Kidney (tissue), 14 donors: ENCODE measurements around the gene PHOX2B. TPM values are rescaled to one million over a fixed set of nuclear protein-coding genes. Genes with fewer than 3 reads are reported as not detected.

Source experiments
- DNase-seq, 5 donors: peaks; one replicate each; pipeline ENCODE4 v3.0.0-alpha.2; 2013 to 2020
- FAIRE-seq: peaks from 2 replicates; lab custom pipeline; 2012; peaks lifted over from hg19 to GRCh38; lab: Jason Lieb, UNC
- H3K27ac ChIP-seq, 2 donors: one replicate each; pipeline ENCODE4 v1.7.0; 2013; ENCODE audit warnings: low read depth in 2 of 2, low read length in 2 of 2, inconsistent platforms in 1 of 2
- H3K27me3 ChIP-seq: one replicate; pipeline ENCODE4 v1.7.1; 2013; ENCODE audit warnings: low read length, inconsistent platforms; ENCODE audit not compliant: control insufficient read depth, insufficient read depth
- H3K36me3 ChIP-seq, 3 donors: one replicate each; pipeline versions ENCODE4 v1.7.0 to v1.7.1; 2013; ENCODE audit warnings: low read length in 3 of 3, control low read depth in 1 of 3, inconsistent platforms in 1 of 3; ENCODE audit not compliant: insufficient read depth in 3 of 3, control insufficient read depth in 2 of 3
- H3K4me1 ChIP-seq, 3 donors: one replicate each; pipeline versions ENCODE4 v1.7.0 to v1.7.1; 2013; ENCODE audit warnings: low read length in 3 of 3, inconsistent platforms in 1 of 3, low read depth in 1 of 3; ENCODE audit not compliant: control insufficient read depth in 2 of 3, insufficient read depth in 2 of 3
- H3K4me3 ChIP-seq, 3 donors: one replicate each; pipeline versions ENCODE4 v1.7.0 to v1.8.1; 2013; ENCODE audit warnings: low read length in 3 of 3, control low read depth in 1 of 3, inconsistent platforms in 1 of 3
- H3K9ac ChIP-seq, 3 donors: one replicate each; pipeline versions ENCODE4 v1.7.0 to v1.7.1; 2013; ENCODE audit warnings: low read length in 3 of 3, control low read depth in 1 of 3, inconsistent platforms in 1 of 3
- H3K9me3 ChIP-seq, 3 donors: one replicate each; pipeline versions ENCODE4 v1.7.0 to v1.7.1; 2013; ENCODE audit warnings: low read length in 3 of 3, control low read depth in 1 of 3, inconsistent platforms in 1 of 3; ENCODE audit not compliant: control insufficient read depth in 2 of 3, insufficient read depth in 1 of 3
- CTCF ChIP-seq: IDR thresholded peaks from 3 replicates; pipeline ENCODE4 v1.5.1; 2012; ENCODE audit warnings: mild to moderate bottlenecking, moderate library complexity, borderline replicate concordance; ENCODE audit not compliant: insufficient read depth; ENCODE audit errors: extremely low read depth
- intact Hi-C: fragments of 100-400 bp; cut with DNase I; formaldehyde crosslinking; loops from one replicate; pipeline ENCODE4 v1.11.1; 2022
- polyA plus RNA-seq: library from polyadenylated mRNA; stranded (reverse); fragments of 350-450 nt; fragmentation: Illumina TruSeq; extraction: RNeasy Lipid Tissue Mini Kit (QIAGEN cat#74804); gene quantifications from one replicate; pipeline ENCODE4 v1.2.3, GENCODE V29; 2014; ENCODE audit warnings: low read depth, low replicate concordance; ENCODE audit not compliant: insufficient read depth
- total RNA-seq: library from RNA; stranded (reverse); fragmentation: NEBNext Ultra II Directional; extraction: Animal tissue kit (Norgen Biotek cat#: 25700); gene quantifications from one replicate; pipeline ENCODE4 v1.2.1, GENCODE V29; 2021
- donor health status: control.
- donor health status: control.
- donor health status: control.
- donor health status: control.
- donor health status: control.
- donor health status: DM: yes; HTN: yes; CAD: no.
- donor health status: Normal renal cell carcinoma (clear cell type).

Gene PHOX2B
- total and polyA plus RNA-seq, 2 donors from 2014 or later, result not detected

- peaks cover 0 to 2% (median 0%) of the 10 kb centered on the region in 3 donors for H3K4me1 ChIP-seq
- H3K9ac ChIP-seq, result no peak overlapping the region
- no peak for TF ChIP-seq CTCF
- DNase-seq (peak; percentile 41 to 63 (median 54)), FAIRE-seq (no peak)
- H3K27me3 ChIP-seq, result peaks cover 86% of the 10 kb centered on the region
- H3K36me3 ChIP-seq, result no peaks in the 10 kb centered on the region
- intact Hi-C loops, result no loop called here
- no peak overlapping the region for H3K4me3 ChIP-seq
- no peaks in the 10 kb centered on the region for H3K9me3 ChIP-seq
- no peak overlapping the region for H3K27ac ChIP-seq
Measured at GRCh38 chr4:41747230-41748055, 1.1 kb downstream of the PHOX2B start.

GRCh38 chr4:41746440-41747229 lies 1.9 kb downstream of the PHOX2B start:
- FAIRE-seq, result no peak
- no peak overlapping the region for H3K27ac ChIP-seq
- no peaks in the 10 kb centered on the region for H3K9me3 ChIP-seq
- intact Hi-C loops, result no loop called here
- peaks cover 80% of the 10 kb centered on the region for H3K27me3 ChIP-seq
- H3K36me3 ChIP-seq, result no peaks in the 10 kb centered on the region
- peaks cover 0 to 2% (median 0%) of the 10 kb centered on the region in 3 donors for H3K4me1 ChIP-seq
- H3K4me3 ChIP-seq, result no peak overlapping the region
- peak in 3 of 5 donors; percentile 19 to 49 (median 35) for DNase-seq
- no peak for TF ChIP-seq CTCF
- H3K9ac ChIP-seq, result no peak overlapping the region

- FAIRE-seq (no peak), DNase-seq (peak in 1 of 5 donors; percentile 15)
- peaks cover 75% of the 10 kb centered on the region for H3K27me3 ChIP-seq
- no peak for TF ChIP-seq CTCF
- H3K36me3 ChIP-seq, result no peaks in the 10 kb centered on the region
- no peaks in the 10 kb centered on the region for H3K9me3 ChIP-seq
- no peak overlapping the region for H3K9ac ChIP-seq
- H3K4me3 ChIP-seq, result no peak overlapping the region
- intact Hi-C loops, result no loop called here
- no peak overlapping the region for H3K27ac ChIP-seq
- H3K4me1 ChIP-seq, result peaks cover 0 to 2% (median 0%) of the 10 kb centered on the region in 3 donors
Measured at GRCh38 chr4:41746025-41746439, 2.5 kb downstream of the PHOX2B start.
